Frontal cortex (tissue), 4 donors: ENCODE measurements around the gene BRD2. TPM values are rescaled to one million over a fixed set of nuclear protein-coding genes. Genes with fewer than 3 reads are reported as not detected.

Experiments used
- DNase-seq, 2 donors: peaks; one replicate each; pipeline ENCODE4 v3.0.0; 2012; ENCODE audit warnings: low spot score in 2 of 2
- FAIRE-seq: peaks from 2 replicates; lab custom pipeline; 2012; peaks lifted over from hg19 to GRCh38; lab: Jason Lieb, UNC
- total RNA-seq: library from RNA; depleted of rRNA; stranded (reverse); fragments of >200 nt; gene quantifications from one replicate; pipeline ENCODE4 v1.2.3, GENCODE V29; 2014
- donor health status: control.
- donor health status: control.
- donor health status: control.

BRD2 gene
- total RNA-seq, 1 donor from 2014 or later = 55.8 TPM

DNA sequence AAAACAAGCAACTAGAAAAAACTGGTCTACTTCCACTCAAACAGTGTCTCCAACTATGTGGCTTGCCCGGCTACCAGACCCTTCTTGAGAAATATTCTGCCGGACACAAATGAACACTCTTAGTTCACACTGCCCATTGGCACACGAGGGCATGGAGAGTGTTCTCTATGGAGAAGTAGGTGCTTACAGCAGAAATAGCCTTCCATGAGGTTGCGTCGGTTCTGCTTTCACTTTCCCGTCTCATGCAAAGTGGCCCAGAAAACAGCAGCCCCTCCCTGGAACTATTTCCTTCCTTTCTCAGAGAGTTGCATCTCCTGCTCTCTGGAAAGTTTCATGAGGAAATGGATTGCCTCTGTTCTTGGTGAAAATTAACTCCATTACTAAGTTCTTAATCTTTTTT, 50.5 kb downstream of the BRD2 start:
- FAIRE-seq (no peak), DNase-seq (no peak)

DNA sequence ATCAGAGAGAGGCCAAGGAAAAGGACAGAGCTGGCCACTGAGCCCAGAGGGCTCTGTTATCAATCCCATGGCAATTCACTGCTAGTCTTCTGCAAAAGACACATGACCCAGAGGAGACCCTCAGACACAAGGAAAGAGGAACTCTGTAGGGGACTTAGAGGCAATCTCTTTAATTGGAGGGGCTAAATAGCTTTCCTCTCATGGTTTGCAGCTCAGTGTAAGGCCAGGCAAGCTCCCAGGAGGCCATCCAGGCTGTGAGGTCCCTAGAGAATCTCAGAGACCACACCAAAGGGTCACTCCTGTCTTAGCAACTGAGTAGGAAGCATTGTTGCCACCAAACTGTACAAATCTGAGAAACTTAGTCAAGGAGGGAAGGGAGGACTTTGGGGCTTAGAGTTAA, 51.0 kb downstream of the BRD2 start:
- FAIRE-seq (no peak), DNase-seq (no peak)

DNA sequence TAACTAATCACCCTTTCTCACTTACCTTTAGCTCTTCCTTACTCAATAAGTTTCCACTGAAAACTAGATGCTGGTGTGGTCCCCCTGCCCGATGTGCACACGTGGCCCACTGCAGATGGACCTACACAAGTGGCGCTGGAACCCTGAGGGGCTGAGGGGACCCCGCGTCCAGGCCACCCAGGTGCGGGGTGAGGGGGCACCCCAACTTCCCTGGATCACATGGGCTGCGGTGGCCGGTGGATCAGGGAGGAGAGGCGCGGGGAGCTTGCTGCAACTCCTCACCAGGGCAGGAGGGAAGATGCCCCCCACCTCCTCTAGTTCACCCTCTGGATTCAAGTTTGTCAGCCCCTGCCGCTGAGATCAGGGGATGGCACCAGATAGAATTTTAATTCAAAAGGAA, 53.5 kb downstream of the BRD2 start:
- DNase-seq = no peak
- FAIRE-seq = no peak

DNA sequence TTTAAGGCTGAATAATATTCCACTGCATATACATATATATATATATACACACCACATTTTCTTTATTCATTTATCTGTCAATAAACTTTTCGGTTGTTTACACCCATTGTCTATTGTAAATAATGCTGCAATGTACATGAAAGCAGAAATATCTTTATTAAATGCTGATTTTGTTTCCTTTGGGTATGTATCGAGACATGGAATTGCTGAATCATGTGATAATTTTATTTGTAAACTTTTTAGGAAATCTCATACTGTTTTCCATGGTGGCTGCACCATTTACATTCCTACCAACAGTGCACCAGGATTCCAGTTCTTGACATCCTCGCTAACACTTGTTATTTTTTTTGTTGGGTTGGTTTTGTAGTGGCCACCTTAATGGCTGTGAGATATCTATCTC, 55.1 kb downstream of the BRD2 start:
- DNase-seq (no peak), FAIRE-seq (no peak)

DNA sequence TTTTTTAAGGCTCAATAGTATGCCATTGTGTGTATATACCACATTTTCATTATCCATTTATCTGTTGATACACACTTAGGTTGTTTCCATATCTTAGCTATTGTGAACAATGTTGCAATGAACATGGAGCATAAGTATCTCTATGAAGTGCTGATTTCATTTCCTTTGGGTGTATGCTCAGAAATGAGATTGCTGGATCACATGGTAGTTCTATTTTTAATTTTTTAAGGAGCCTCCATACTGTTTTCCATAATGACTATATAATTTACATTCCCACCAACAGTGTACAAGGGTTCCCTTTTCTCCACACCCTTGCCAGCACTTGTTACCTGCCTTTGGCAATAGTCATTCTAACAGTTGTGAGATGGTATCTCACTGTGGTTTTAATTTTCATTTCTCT, 56.1 kb downstream of the BRD2 start:
- DNase-seq (no peak), FAIRE-seq (no peak)

DNA sequence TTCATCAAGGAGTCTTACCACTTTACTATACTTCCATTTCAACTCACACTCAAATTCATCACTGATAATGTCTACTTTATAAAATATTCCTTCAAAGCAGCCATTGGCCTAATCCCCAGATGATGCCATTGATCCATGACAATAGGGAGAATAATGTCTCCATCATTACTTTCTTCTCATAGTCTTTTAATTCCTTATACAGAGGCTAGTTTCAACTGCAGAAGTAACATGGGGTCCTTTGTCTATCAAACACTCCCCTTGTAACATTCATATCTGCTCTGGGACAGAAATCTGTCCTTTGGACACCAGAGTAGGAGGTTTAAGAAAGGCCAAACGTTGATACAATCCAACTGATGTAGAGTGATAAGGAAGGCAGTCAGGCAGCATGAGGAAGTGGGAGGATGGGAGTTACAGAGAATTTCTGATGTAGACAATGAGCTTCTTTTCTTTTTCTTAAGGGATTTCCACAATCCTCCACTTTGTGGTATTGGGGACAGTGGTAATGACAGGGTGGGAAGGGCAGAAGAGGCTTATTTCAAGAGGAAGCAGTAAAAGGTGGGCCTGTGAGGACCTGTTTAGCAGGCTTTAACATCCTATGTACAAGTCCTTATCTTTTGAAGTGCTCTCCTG, 59.9 kb downstream of the BRD2 start:
- DNase-seq = no peak
- no peak for FAIRE-seq

DNA sequence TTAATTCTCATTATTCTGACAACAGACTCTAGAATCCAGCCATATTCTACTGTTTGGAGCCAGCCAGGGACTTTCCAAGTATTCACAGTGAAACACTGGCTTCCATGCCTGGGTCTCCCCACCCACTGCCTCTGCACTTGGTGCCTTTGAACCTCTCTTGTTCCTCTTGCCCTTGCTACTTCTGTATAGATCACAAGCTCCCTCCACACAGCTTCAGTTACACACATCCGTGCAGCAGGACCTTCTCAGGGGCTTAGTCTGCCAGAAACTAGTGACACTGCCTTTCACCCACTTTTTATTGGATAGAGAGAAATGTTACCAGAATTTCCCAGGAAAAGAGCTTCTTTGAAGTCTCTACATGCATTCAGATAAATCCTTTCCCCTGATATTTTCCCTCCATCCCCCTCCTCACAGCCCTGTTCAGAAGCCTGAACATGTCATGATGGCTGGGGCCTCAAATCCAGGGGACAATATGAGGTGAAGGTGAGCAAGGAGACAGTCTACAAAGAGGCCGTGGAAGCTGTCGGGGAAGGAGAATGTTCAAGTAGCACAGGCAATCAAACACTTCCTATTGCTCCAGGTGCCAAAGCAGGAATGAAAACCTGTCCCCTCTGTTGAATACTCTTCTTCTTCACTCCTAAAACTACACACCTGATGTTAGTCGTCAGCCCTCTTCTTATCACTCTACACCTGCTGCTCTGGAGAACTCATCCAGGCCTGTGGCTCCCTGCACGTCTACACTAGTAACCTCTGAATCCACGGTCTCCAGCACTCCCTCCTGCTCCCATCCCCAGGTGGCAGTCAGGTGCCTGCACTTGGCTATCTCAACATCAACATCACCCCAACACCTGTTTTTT, 61.2 kb downstream of the BRD2 start:
- FAIRE-seq (no peak), DNase-seq (no peak)

DNA sequence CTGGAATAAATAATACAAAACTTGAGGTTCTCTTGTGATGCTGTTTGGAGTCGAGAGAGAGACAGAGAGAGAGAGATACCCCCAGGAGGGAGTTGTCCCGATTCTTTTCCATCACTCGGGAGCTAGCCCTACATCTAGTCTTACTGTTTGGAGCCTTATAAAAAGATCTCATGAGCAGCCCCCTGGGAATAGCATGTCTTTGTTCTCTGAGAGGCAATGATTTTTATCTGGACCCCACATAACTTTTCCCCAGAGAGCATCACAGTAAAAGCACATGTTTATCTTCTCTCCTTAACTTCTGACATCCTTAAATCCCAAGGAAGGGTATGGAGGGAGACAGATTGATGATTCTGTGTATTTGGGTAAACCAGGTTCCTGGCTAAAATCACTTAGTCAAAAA, 61.9 kb downstream of the BRD2 start:
- FAIRE-seq (no peak), DNase-seq (no peak)

Other genes starting within 250 kb of the BRD2 start
- not detected for gene HLA-DQA2, start 227.2 kb upstream of the BRD2 start, total RNA-seq
- gene HLA-DQB2, start 205.1 kb upstream of the BRD2 start, total RNA-seq = not detected
- not detected for gene HLA-DOB, start 151.6 kb upstream of the BRD2 start, total RNA-seq
- 2.4 TPM for gene TAP2, start 129.9 kb upstream of the BRD2 start, total RNA-seq
- gene PSMB8, start 124.5 kb upstream of the BRD2 start, total RNA-seq = 3.3 TPM
- 3.7 TPM for gene TAP1, start 114.9 kb upstream of the BRD2 start, total RNA-seq
- gene PSMB9, start 114.4 kb upstream of the BRD2 start, total RNA-seq = 0.82 TPM
- 0.82 TPM for gene HLA-DMB, start 27.6 kb upstream of the BRD2 start, total RNA-seq
- gene HLA-DMA, start 15.5 kb upstream of the BRD2 start, total RNA-seq = 0.82 TPM
- gene HLA-DOA, start 41.0 kb downstream of the BRD2 start, total RNA-seq = 0.82 TPM
- gene HLA-DPA1, start 105.1 kb downstream of the BRD2 start, total RNA-seq = 1.6 TPM
- gene HLA-DPB1, start 107.4 kb downstream of the BRD2 start, total RNA-seq = 2.4 TPM
- 1.2 TPM for gene COL11A2, start 223.9 kb downstream of the BRD2 start, total RNA-seq
- gene RXRB, start 232.1 kb downstream of the BRD2 start, total RNA-seq = 23.2 TPM
- 36.3 TPM for gene SLC39A7, start 232.3 kb downstream of the BRD2 start, total RNA-seq
- gene HSD17B8, start 236.1 kb downstream of the BRD2 start, total RNA-seq = 3.3 TPM
- gene RING1, start 239.9 kb downstream of the BRD2 start, total RNA-seq = 24.5 TPM